GM18868 (cell line): ENCODE data around the gene INTS6L.
"Not testable (repeated sequence)": the region's sequence is repeated elsewhere in the genome, so short reads cannot be mapped to it uniquely, and the experiment has no call there.

Experiments used
- ATAC-seq: cut with Tn5 transposase; IDR thresholded peaks from one replicate; pipeline ENCODE4 v1.9.1; 2021; ENCODE audit warnings: mild to moderate bottlenecking, moderate library complexity; ENCODE audit not compliant: unreplicated experiment

Gene INTS6L

DNA sequence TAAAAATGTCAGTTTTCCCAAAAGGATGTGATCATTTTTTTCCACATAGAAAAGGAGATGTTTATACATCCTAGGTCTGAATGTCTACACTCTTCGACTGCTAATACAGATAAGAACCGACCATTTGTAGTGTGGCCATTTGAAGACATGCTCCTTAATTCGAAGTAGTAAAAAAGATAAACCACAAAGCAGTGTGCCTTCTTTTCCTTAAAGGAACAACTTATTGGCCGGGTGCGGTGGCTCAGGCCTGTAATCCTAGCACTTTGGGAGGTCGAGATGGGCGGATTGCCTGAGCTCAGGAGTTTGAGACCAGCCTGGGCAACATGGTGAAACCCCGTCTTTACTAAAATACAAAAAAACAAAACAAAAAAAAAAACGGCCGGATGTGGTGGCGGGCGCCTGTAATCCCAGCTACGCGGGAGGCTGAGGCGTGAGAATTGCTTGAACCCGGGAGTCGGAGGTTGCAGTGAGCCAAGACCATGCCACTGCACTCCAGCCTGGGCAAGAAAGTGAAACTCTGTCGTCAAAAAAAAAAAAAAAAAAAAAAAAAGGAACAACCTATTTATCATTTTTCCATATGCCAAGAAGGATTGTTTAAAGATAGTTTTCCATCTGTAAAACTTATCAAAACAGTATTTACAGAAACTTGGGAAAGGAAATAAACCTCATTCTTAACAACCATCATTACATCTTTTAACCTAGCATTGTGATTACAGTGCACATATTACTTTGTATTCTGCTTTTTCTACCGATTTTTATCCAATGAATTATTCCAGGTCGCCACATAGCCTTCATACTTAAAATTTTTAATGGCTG lies 2.6 kb downstream of the INTS6L start:
- ATAC-seq: no peak

DNA sequence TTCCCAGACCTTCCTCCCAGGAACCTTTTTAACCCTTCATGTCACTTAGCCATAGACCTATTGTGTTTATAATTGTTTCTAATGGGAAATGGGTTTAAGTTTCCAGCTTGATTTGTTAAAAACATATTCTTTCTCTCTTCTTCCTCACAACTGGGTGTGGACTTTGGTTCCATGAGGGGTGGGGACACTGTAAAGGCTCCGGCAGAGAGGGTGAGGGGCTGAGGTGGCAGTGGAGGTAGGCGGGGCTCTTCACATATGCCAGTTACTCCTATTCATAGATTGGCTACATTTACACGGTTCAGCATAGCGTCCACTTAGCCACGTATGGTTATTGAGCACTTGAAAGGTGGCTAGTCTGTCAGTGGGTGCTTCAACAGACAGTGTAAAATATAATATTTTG lies 7.8 kb downstream of the INTS6L start:
- no peak for ATAC-seq

DNA sequence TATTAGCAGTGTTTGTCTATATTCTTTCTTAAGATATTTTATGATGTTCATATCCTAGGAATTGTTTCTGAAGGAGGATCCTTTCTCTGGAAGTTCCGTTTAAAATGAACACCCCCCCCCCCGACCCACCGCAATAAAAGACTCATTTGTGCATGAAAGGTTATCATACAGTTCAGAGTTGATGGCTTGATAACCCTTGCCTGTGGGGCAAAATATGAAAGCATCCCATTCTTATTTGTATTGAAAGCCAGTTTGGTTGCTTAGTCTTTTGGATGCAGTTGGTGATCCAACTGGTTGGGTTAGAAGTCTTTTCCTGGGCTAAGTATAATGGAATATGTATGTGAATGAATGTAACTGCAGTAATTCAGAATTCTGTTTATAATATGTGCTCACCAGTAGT lies 8.3 kb downstream of the INTS6L start:
- ATAC-seq: no peak

DNA sequence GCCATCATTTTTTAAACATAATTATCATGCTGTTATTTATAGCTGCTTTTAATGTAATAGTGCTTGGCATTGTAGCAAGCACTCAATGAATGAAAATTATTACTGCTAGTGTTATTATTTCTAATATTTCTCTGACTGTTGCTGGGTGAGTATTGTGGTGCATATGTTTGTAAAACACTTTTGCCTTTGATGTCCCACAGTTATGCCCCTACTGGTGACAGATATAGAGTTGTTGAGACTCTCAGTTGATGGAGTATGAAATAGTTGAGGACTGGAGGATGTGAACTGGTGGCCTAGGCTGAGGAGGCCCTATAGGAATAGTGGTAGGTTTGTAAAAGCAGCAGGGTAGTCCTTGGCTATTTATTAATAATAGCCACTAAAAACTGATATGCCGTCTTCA lies 9.6 kb downstream of the INTS6L start:
- ATAC-seq: no peak

DNA sequence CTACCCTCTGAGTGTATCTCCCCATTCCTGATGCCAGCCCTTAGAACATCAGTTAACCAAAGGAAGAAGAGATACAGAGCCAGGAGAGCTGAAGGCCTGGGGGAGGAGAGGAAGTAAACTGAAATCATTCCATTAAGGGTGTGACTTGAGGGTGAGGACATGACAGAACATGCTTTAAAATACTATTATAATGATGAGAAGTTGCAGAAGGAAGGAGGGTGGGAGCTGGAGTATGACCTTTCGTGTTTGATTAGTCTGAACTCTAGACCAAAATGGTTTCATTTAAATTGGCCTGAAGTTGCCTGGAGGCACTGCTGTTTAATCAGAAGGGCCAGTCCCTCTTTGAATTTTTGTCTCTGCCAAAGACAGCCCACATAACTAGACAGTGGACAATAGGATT lies 11.4 kb downstream of the INTS6L start:
- no peak for ATAC-seq

DNA sequence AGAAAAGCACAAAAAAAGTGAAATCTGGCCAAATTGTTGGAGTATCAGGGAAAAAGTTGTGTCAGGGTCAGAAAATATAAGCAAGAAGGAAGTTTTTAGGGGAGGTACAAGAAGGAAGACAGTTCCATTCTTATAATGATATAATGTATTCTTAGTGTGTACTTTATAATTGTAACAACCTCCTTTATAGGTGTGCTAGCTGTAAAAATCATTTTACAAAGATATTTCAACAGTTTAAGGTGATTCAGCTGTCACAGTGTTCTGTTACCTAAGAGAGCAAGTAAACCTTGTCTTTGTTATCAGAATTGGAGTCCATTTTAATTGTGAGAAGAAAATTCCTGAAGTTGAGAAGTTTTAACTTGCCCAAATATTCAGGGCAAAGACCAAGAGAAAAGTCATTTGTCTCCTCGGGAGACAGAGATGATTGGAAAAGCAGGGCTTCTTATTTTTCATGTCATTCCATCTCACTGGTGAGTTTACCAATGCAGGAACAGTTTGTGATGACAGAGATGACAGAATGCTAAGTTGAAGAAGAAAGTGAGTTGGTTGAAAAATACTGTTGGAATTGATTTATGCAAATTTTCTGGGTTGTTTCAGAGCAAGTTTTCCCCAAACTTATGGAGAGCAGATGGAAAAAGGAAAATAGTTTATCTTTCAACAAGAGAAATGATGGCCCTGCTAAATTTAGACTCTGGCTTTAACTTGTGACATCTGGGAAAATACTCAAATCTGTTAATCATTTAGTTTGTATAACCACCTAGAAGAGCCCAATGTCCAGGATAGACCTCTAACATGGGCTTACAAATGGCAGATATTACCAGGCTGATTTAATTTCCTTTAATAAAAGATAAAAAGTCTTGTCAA lies 14.8 kb downstream of the INTS6L start:
- no peak for ATAC-seq

DNA sequence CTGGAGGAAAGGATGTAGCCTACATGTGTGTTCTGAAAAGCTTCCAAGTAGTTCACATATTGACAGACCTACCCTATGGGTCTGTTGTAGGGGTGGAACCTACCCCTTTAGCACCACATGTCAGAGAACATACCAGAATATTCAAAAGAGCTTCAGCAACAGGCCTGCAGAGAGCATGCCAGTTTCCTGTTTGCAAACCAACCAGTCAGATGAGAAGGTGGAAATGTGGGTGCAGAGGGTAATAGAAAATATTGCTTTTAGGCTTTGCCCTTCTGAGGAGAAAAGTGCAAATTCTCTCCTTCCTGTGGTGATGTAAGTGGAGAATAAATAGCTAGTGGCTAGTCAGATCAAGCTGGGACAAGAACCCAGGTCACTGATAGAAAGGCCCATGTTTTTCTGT lies 16.4 kb downstream of the INTS6L start:
- ATAC-seq: no peak

DNA sequence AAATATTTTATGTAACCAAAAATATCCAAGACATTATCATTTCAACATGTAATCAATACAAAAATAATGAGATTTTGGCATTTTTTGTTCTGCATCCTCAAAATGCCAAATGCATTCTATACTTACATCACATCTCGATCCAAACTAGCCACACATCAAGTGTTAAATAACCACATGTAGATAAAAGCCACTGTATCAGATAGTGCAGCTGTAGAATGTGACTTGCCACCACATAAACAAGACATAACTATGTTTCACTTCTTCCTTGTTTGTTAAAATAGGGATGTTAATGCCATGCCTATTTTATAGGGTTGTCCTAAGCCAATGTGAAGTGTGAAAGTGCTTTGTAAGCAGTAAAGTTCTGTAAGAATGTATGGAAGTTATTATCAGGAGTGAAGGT lies 20.9 kb downstream of the INTS6L start:
- no peak for ATAC-seq

DNA sequence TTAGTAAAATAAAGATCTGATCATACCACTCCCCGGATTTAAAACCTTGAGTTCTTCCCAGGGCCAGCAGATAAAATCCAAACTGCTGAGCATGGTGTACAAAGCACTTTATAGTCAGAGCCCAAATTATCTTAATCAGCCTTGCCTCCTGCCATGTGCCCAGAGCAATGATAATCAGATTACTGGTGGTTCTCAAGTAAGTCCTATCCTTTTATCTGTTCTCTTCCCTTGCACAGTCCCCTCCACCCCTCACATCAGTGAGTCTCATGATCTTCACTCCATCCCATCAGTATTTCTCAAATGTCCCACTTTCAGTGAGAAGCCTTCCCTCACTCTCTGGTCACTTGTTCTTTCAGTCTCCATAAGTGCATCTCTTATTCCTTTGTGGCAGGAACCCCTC lies 22.7 kb downstream of the INTS6L start:
- ATAC-seq: no peak

DNA sequence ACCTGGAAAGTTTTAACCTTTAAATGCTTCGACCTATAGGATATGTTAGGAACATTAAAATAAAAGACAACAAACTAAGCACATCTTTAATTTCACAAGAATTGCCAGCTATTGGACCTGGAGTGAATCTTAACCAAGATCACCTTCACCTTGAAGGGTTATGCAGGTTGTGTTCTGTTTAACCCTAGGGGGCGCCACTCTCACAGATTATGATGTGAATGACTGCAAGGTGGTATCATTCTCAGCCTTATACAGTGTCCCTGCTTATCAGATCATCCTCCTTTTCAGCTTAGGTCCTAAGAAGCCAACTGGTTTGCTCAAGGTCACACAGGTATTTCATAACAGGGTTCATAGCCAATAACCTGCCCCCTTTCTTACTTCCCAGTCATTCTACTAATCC lies 23.5 kb downstream of the INTS6L start:
- ATAC-seq: peak; percentile 55

DNA sequence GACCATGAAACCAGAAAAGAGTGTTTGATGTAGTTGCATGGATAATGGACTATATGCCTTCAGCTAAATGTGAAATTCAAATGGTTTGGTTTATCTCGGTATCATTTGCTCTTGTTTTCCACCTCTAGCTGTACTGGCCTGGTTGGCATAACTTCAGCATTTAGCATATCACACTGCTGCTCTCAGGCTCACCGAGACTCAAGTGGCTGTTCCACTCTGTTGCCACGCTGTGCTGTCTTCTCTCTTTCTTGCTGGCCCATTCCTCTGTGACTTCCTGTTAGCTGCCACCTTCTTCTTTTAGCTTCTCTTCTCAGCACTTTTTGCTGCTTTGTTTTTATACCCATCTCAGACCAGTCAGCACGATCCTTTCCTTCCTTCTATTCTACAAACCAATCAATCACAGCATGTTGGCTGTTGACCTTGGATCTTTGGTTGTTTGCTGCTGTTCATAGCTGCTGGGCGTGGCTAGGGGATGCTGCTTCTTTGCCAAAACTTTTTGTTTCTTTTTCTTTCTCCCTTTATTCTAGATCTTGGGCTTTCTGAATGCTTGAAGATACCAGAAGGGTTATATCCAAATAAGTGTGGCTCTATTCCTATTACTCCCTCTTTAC lies 24.0 kb downstream of the INTS6L start:
- peak; percentile 79 for ATAC-seq

DNA sequence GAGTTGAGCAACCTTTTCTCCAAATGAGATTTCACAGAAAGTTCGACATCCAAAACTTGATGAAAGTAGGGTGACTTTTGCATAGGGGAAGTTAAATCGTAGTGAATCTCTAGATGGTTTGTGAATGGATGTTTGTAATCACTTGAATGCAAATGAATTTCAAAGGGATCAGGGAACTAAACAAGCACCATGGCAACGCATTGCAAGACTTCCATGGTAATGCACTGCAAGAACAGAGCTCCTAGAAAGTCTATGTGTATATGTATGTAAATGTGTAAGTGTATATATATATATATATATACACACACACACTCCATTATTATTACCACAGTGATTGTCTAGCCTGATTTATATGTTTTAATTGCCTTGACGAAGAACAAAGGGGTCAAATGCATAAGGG lies 27.3 kb downstream of the INTS6L start:
- no peak for ATAC-seq

DNA sequence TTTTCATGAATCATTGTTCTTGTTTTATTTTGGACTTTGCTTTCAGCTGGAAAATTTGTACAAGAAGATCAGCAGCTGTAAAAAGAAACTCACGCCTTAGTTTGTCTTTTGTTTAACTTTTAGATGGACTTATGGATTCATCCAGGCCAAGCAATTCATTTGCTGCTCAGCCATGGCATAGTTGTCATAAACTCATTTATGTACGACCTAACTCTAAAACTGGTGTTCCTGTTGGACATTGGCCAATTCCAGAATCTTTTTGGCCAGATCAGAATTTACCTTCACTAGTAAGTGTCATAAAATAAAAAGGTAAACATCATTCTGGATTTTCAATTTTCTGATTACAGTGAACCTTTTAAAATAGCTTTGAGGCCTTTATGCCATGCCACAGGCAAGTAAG lies 29.1 kb downstream of the INTS6L start:
- ATAC-seq: no peak

DNA sequence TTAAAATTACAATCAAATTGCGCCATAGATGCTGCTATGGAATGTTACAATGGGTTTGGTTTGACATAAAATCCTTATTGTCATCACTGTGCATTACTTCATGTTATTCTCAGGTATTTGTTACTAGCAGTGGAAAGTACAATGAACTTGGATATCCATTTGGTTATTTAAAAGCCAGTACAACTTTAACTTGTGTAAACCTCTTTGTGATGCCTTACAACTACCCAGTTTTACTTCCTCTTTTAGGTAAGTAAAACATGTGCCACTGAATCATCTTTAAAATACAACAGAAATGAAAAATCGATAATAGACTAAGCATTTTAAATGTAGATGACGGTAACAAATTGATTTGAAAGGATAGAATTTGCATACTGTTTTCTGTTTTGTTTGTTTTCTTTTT lies 35.6 kb downstream of the INTS6L start:
- peak; percentile 81 for ATAC-seq

DNA sequence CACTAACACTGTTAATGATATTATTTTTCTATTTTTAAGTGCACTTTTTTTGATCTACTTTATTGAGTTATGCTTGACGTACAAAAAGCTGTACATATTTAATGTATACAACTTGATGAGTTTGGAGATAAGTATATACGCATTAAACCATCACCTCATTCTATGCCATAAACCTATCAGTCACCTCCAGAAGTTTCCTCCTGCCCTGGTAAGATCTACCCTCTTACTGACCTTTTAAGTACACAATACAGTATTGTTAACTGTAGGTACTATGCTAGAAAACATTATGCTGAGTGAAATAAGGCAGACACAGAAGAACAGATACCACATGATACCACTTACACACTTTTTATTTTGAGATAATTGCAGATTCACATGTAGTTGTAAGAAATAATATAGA lies 36.9 kb downstream of the INTS6L start:
- ATAC-seq: no peak

DNA sequence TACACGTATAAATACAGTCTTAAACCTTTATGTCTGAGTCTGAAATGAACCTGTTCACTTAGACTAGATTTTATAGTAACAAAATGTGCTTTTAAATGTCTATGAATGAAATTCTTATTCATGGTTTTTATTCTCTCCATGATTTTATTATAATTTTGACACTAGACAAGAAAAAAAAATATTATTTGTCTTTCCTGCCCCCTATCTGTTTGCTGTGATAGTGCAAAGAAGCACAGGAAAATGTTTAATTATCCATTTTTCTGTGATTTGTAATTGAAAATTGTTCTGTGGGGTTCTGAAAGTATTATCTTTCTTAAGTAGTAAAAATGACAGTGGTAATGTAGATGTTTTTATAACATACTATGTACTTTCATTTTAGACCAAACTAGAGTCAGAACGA lies 52.0 kb downstream of the INTS6L start:
- ATAC-seq: no peak

DNA sequence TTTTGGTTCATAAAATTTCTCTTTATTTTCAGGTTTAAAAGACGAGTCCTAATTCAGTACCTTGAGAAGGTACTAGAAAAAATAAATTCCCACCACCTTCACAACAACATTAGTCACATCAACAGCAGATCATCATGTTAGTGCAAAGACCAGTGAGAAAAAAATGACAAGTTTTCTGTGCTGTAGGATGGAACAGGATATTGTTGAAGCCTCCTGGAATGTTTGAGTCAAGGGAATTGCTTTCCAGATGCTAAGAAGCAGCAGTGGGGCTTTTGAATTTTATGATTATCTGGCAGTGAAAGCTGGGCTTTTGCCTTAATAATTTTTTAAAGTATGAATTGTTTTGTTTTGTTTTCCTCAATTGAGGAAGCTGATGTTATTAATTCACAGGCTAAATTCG lies 61.0 kb downstream of the INTS6L start:
- no peak for ATAC-seq

DNA sequence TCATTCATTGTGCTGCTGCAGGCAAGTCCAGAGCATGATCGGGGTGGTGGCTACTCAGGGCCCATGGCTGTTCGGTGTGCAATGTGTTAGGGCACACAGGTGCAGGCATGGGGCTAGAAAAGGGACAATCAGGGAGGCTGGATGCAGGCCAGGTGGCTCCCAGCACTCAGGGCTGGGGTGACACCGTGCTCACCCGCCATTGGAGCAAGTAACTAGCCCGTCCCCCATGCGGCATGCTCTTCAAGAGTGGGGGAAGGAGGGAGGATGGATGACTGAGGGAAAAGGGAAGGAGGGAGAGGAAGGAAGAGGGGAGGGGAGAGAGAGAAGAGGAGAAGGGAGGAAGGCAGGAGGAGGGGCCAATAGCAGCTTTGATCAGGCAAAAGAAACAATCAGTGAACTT lies 64.7 kb downstream of the INTS6L start:
- no peak for ATAC-seq

DNA sequence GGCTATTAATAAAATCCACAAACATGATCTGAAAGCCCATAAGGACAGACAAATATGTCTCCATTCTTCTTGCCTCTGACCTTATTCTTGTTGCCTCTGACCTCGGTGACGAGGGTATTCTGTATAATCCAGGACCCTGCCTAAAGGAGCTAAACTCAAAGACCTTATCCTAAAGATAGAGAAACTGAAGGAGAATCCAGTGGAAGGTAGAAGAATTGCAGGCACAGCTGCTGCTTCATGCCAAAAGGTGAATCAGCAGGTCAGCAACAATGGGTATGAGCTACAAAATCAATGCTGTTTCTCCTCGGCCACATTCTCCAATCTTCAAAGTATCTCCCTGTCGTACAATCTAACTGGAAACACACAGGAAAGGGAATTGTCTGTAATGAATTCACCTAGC lies 71.4 kb downstream of the INTS6L start:
- ATAC-seq: no peak

DNA sequence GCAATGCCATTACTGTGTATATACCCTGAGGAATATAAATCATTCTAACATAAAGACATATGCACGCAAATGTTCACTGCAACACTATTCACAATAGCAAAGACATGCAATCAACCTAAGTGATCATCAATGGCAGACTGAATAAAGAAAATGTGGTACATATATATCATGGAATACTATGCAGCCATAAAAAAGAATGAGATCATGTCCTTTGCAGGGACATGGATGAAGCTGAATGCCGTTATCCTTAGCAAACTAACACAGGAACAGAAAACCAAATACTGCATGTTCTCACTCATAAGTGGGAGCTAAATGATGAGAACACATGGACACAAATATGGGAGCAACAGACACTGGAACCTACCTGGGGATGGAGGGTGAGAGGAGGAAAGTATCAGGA lies 73.6 kb downstream of the INTS6L start:
- not testable (repeated sequence) for ATAC-seq

DNA sequence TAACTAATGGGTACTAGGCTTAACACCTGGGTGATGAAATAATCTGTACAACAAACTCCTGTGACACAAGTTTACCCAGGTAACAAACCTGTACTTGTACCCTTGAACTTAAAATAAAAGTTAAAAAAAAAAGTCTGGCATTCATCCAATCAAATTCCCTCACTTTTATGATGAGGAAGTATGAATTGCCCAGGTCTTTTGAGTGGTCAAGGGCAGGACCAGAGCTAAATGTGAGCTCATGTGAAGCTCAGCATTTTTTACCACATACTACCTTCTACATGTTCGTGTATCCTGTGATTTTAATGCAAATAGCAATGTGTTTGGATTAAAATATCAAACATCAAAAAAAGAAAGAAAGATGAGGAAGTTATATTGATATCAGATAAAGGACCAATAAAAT lies 74.0 kb downstream of the INTS6L start:
- ATAC-seq: not testable (repeated sequence)

DNA sequence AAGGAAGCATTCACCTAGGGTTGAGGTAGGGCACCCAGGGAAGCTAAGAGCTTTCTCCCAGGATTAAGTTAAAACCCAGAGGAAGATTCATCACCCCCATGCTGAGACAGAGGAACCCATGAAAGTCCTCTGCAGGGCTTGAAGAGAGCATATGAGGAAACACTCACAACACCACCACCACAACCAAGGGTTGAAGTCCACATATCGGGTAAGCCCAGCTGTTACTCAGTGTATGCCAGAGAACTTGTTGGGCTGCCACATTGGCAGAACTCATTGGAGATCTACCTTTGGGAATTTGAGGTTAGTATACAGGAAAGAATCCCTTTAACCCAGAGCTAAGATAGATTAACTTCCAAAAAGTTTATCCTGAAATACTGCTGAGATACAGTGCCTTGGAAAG lies 75.1 kb downstream of the INTS6L start:
- ATAC-seq: no peak
